Suprapubic skin (tissue), 4 donors: ENCODE data around the gene EPHA4. TPM values are rescaled to one million over a fixed set of nuclear protein-coding genes. Genes with fewer than 3 reads are reported as not detected.
"Not testable (repeated sequence)": the region's sequence is repeated elsewhere in the genome, so short reads cannot be mapped to it uniquely, and the experiment has no call there.

Experiments
- DNase-seq, 2 donors: peaks; one replicate each; pipeline ENCODE4 v3.0.0-alpha.2; 2019; ENCODE audit warnings: low spot score in 2 of 2
- H3K27ac ChIP-seq: fragments of 200-600 bp; sonication (generic); one replicate; pipeline ENCODE4 v1.5.1; 2019
- H3K27me3 ChIP-seq: fragments of 200-600 bp; sonication (generic); one replicate; pipeline ENCODE4 v1.5.1; 2019
- H3K36me3 ChIP-seq: fragments of 200-600 bp; sonication (generic); one replicate; pipeline ENCODE4 v1.5.1; 2019
- H3K4me1 ChIP-seq: fragments of 200-600 bp; sonication (generic); one replicate; pipeline ENCODE4 v1.5.1; 2019
- H3K4me3 ChIP-seq: fragments of 200-600 bp; sonication (generic); one replicate; pipeline ENCODE4 v1.5.1; 2019; ENCODE audit warnings: mild to moderate bottlenecking
- H3K9me3 ChIP-seq: fragments of 200-600 bp; sonication (generic); one replicate; pipeline ENCODE4 v1.5.1; 2019
- EP300 ChIP-seq: sonication (generic); formaldehyde crosslinking; IDR thresholded peaks from one replicate; pipeline ENCODE4 v1.6.1; 2017; ENCODE audit warnings: antibody characterized with exemption
- POLR2A ChIP-seq, 2 donors: fragments of 450-650 bp; IDR thresholded peaks; one replicate each; pipeline ENCODE4 v1.6.1; 2017; ENCODE audit warnings: antibody characterized with exemption in 2 of 2, mild to moderate bottlenecking in 2 of 2, moderate library complexity in 2 of 2
- POLR2AphosphoS5 ChIP-seq, 3 donors: sonication (generic); formaldehyde crosslinking; IDR thresholded peaks; one replicate each; pipeline ENCODE4 v1.6.1; 2017; ENCODE audit warnings: antibody characterized with exemption in 3 of 3
- WGBS: methylation state at CpG from one replicate; pipeline ENCODE4 v1.1.5; 2018; 5-methylcytosine and 5-hydroxymethylcytosine counted together
- total RNA-seq, 4 donors: library from RNA; depleted of rRNA; stranded (reverse); fragments of >200 nt; gene quantifications; one replicate each; pipeline ENCODE4 v1.1.0, GENCODE V29; 2016
- TF ChIP-seq, protein P1 (sequence below), 2 donors: fragments of 200-600 bp in 1 of 2; fragments of 450-650 bp in 1 of 2; sonication (generic) in 1 of 2; IDR thresholded peaks; one replicate each; pipeline ENCODE4 v1.5.1; 2016 to 2019; ENCODE audit warnings: antibody characterized with exemption in 2 of 2, mild to moderate bottlenecking in 1 of 2, moderate library complexity in 1 of 2

The EPHA4 gene
- total RNA-seq, 4 donors from 2014 or later = 49.9 to 70.6 (median 67.8) TPM

DNA sequence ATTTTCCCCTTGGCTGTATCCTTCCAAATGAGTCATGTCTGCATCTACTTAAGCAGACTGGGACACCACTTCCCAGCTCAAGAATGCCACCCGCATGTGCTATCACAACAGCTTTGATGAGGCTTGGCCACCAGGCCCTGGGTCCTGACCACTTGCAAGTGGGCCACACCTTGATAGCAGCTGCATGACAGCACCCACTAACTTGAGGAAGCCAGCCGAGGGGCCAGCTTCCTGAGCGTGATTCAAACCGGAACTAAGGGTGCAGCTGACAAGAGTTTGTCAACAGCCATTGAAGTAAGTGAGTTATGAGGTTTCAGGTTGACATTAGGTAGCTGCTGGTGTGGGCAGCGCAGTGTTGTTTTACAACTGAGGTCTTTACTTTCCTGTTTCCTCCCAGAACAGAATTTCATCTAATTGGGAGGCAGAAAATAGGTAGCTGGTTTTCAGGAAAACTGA lies 54.4 kb downstream of the EPHA4 start:
- H3K9me3 ChIP-seq = no peaks in the 10 kb centered on the region
- TF ChIP-seq, protein P1, sequence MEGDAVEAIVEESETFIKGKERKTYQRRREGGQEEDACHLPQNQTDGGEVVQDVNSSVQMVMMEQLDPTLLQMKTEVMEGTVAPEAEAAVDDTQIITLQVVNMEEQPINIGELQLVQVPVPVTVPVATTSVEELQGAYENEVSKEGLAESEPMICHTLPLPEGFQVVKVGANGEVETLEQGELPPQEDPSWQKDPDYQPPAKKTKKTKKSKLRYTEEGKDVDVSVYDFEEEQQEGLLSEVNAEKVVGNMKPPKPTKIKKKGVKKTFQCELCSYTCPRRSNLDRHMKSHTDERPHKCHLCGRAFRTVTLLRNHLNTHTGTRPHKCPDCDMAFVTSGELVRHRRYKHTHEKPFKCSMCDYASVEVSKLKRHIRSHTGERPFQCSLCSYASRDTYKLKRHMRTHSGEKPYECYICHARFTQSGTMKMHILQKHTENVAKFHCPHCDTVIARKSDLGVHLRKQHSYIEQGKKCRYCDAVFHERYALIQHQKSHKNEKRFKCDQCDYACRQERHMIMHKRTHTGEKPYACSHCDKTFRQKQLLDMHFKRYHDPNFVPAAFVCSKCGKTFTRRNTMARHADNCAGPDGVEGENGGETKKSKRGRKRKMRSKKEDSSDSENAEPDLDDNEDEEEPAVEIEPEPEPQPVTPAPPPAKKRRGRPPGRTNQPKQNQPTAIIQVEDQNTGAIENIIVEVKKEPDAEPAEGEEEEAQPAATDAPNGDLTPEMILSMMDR (IDR thresholded peaks at IDR 0.05) = no peak
- TF ChIP-seq POLR2A (IDR thresholded peaks at IDR 0.05) (no peak), POLR2AphosphoS5 (IDR thresholded peaks at IDR 0.05) (no peak), EP300 (no peak)
- H3K27me3 ChIP-seq = no peaks in the 10 kb centered on the region
- H3K4me3 ChIP-seq = no peak overlapping the region
- peaks cover 40% of the 10 kb centered on the region for H3K4me1 ChIP-seq
- H3K27ac ChIP-seq = peak overlapping the region; percentile 36
- 56% methylated on average over 5 of the region's 5 CpGs for WGBS
- no peaks in the 10 kb centered on the region for H3K36me3 ChIP-seq
- no peak for DNase-seq

DNA sequence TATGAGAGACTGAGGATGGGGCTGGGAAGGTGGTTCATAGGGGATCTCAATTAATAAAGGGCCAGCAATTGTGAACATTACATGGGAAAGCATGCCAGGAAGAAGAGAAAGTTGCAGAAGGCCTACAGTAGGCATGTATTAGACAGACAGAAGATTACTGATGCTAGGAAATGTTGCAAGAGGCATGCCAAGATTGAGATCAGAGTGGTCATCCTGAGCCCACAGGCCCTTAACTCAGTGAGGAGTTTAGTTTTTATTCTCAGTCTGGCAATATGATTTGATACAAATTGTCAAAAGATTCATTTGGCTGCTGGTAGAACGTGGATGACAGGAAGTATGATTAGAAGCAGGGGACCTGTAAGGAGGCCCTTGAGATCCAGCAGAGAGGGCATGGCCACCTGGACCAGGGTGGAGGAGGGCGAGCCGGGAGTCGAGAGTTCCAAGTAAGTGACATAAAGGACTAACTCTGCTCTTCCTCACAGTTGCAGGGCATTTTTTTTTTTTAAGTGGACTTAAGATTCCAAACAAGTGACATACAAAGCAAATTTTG lies 54.9 kb downstream of the EPHA4 start:
- Histone ChIP-seq H3K27ac (peak overlapping the region; percentile 36), H3K36me3 (no peaks in the 10 kb centered on the region), H3K4me1 (peaks cover 40% of the 10 kb centered on the region), H3K27me3 (no peaks in the 10 kb centered on the region), H3K4me3 (no peak overlapping the region), H3K9me3 (no peaks in the 10 kb centered on the region)
- TF ChIP-seq POLR2AphosphoS5 (IDR thresholded peaks at IDR 0.05) = no peak
- TF ChIP-seq, protein P1 (IDR thresholded peaks at IDR 0.05) = no peak
- TF ChIP-seq EP300 = no peak
- TF ChIP-seq POLR2A (IDR thresholded peaks at IDR 0.05) = no peak
- DNase-seq = no peak
- 61% methylated on average over 4 of the region's 4 CpGs for WGBS

DNA sequence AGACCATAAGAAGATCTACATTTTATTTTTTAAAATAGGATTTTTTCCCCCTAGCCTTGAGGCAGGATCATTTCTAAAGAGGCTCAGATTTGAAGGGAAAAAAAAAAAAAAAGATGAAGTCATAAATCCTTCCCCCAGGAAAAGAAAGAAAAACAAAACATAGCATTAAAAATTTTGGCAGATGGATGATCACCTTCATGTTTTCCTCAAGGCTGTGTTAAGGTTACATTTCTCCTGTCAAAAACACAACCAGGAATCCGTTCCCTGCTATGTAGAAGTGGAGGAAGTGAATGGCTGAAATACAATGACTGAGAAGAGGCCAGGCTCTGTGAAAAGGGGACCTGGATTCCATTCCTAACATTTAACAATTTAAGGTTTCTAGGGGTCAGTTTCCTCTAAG lies 56.2 kb downstream of the EPHA4 start:
- H3K27me3 ChIP-seq = no peaks in the 10 kb centered on the region
- no peak overlapping the region for H3K27ac ChIP-seq
- peaks cover 40% of the 10 kb centered on the region for H3K4me1 ChIP-seq
- DNase-seq = no peak
- no peaks in the 10 kb centered on the region for H3K9me3 ChIP-seq
- TF ChIP-seq POLR2A (IDR thresholded peaks at IDR 0.05) (no peak), EP300 (no peak)
- no peaks in the 10 kb centered on the region for H3K36me3 ChIP-seq
- no peak overlapping the region for H3K4me3 ChIP-seq
- 81% methylated on average over 1 of the region's 1 CpG for WGBS

DNA sequence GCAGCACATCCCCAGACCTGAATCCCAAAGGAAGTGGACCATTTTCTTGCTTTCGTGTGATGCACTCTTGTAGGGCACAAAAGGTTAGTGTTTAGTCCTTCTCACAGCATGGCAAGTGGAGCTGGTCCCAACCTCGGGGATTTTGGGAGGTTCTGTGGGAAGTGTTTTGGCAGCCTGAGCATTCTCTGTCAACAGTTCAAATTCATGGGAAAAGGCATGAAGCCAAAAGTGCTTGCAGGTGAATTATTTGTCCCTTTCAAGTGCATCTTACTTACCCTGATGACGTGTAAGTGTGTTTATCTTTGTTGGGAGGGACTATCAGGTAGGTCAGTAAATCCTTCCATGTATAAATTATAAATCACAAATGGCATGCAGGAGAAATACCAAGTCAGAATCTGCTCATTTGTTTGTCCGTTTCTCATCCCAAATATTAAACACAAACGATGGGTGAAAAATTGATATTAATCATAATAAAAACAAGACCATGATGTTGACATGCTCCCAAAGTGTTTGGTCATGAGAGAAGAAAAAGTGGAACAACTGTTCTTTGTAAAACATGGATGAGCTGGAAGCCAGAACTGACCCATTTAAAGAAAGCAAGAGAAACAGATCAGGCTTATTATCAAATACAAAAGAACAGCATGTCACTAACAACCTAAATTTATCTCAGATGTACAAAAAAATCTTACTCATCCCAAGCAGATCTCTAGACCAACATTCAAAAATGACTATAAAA lies 57.6 kb downstream of the EPHA4 start:
- DNase-seq = no peak
- no peak for TF ChIP-seq POLR2A (IDR thresholded peaks at IDR 0.05)
- TF ChIP-seq, protein P1 (IDR thresholded peaks at IDR 0.05) = no peak
- TF ChIP-seq POLR2AphosphoS5 (IDR thresholded peaks at IDR 0.05) = no peak
- TF ChIP-seq EP300 = no peak
- WGBS = 44% methylated on average over 5 of the region's 5 CpGs

DNA sequence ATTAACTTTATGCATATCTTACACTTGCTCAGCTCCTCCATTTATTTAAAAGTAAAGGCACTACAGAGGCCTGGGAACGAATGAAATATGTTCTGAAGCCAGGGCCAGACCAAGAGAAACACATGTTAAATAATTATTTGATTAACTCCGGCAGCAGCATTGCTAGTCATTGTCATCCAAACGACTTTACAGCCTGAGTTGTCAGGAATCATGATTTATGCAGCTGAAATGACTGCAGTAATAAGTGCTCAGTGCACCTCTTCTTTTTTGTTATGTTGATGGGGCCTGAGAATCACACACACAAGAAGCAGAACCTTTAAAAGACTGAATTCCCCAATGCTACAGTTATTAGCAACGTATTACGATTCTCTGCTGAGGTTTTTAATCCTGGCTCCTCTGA lies 58.9 kb downstream of the EPHA4 start:
- WGBS = 73% methylated on average over 5 of the region's 5 CpGs

More for the DNA sequence above, 57.6 kb downstream of the EPHA4 start:
- Histone ChIP-seq H3K36me3 (no peaks in the 10 kb centered on the region), H3K4me3 (no peak overlapping the region), H3K27me3 (no peaks in the 10 kb centered on the region), H3K27ac (no peak overlapping the region), H3K4me1 (peaks cover 34% of the 10 kb centered on the region), H3K9me3 (no peaks in the 10 kb centered on the region)

DNA sequence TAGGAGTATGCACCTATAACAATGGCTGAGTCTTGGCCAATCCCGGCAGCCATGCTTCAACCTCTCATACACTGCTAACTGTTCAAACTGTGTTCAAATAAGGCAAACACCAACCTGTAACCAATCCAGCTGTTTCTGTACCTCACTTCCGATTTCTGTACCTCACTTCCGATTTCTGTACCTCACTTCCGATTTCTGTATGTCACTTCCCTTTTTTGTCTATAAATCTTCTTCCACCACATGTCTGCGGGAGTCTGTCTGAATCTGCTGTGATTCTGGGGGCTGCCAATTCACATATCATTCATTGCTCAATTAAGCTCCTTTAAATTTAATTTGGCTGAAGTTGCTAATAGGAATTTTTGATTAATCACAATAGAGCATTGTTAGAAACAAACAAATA lies 60.8 kb downstream of the EPHA4 start:
- not testable (repeated sequence) for H3K4me1 ChIP-seq, H3K4me3 ChIP-seq, H3K36me3 ChIP-seq, H3K9me3 ChIP-seq, H3K27me3 ChIP-seq, H3K27ac ChIP-seq, DNase-seq
- 90% methylated on average over 5 of the region's 5 CpGs for WGBS

More for the DNA sequence above, 58.9 kb downstream of the EPHA4 start:
- H3K27me3 ChIP-seq = no peaks in the 10 kb centered on the region
- H3K27ac ChIP-seq = no peak overlapping the region
- peaks cover 22% of the 10 kb centered on the region for H3K4me1 ChIP-seq
- no peaks in the 10 kb centered on the region for H3K9me3 ChIP-seq
- no peaks in the 10 kb centered on the region for H3K36me3 ChIP-seq
- H3K4me3 ChIP-seq = no peak overlapping the region
- TF ChIP-seq POLR2AphosphoS5 (IDR thresholded peaks at IDR 0.05) = no peak
- TF ChIP-seq EP300 = no peak
- TF ChIP-seq POLR2A (IDR thresholded peaks at IDR 0.05) = no peak
- TF ChIP-seq, protein P1 (IDR thresholded peaks at IDR 0.05) = no peak
- DNase-seq = no peak
